DMS153 (cell line): ENCODE results near the gene VAV2.

Source experiments
- DNase-seq: peaks from one replicate; lab custom pipeline; 2025; lab: John Stamatoyannopoulos, UW

Gene VAV2

GRCh38 chr9:133726401-133727276, 265.5 kb downstream of the VAV2 start:
- DNase-seq, result peak; percentile 41

- no peak for DNase-seq
Observed at GRCh38 chr9:133725886-133726285, 266.2 kb downstream of the VAV2 start.

GRCh38 chr9:133718563-133719315, 273.4 kb downstream of the VAV2 start:
- DNase-seq, result no peak

- DNase-seq, result no peak
Observed at GRCh38 chr9:133717113-133718031, 274.8 kb downstream of the VAV2 start.

- DNase-seq, result no peak
Observed at GRCh38 chr9:133716564-133717112, 275.5 kb downstream of the VAV2 start.

- no peak for DNase-seq
Observed at GRCh38 chr9:133715866-133716563, 276.1 kb downstream of the VAV2 start.

GRCh38 chr9:133715295-133715865, 276.7 kb downstream of the VAV2 start:
- no peak for DNase-seq

- DNase-seq, result no peak
Observed at GRCh38 chr9:133714606-133715294, 277.4 kb downstream of the VAV2 start.

- DNase-seq, result no peak
Observed at GRCh38 chr9:133713960-133714495, 278.1 kb downstream of the VAV2 start.

- DNase-seq, result no peak
Observed at GRCh38 chr9:133713150-133713959, 278.8 kb downstream of the VAV2 start.

- DNase-seq, result no peak
Observed at GRCh38 chr9:133712221-133713100, 279.7 kb downstream of the VAV2 start.
